ENCODE measurements around the gene DNAJB12.
A peak's percentile ranks its signal among the peaks of the same experiment; 100 is the strongest.

DNAJB12 gene

GRCh38 chr10:72379062-72379461, 24.3 kb upstream of the DNAJB12 start:
- H3K9ac ChIP-seq (ENCODE audit: low read length), result no peak overlapping the region
- TF ChIP-seq EZH2 (optimal IDR thresholded peaks at IDR 0.05; ENCODE audit: low read depth, low read length) (no peak), EZH2phosphoT487 (IDR thresholded peaks at IDR 0.05; ENCODE audit: low read length) (no peak)
- TF ChIP-seq, protein P1, sequence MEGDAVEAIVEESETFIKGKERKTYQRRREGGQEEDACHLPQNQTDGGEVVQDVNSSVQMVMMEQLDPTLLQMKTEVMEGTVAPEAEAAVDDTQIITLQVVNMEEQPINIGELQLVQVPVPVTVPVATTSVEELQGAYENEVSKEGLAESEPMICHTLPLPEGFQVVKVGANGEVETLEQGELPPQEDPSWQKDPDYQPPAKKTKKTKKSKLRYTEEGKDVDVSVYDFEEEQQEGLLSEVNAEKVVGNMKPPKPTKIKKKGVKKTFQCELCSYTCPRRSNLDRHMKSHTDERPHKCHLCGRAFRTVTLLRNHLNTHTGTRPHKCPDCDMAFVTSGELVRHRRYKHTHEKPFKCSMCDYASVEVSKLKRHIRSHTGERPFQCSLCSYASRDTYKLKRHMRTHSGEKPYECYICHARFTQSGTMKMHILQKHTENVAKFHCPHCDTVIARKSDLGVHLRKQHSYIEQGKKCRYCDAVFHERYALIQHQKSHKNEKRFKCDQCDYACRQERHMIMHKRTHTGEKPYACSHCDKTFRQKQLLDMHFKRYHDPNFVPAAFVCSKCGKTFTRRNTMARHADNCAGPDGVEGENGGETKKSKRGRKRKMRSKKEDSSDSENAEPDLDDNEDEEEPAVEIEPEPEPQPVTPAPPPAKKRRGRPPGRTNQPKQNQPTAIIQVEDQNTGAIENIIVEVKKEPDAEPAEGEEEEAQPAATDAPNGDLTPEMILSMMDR (IDR thresholded peaks at IDR 0.05; ENCODE audit: low read length), result no peak
- DNase-seq, result no peak
- H4K20me1 ChIP-seq (ENCODE audit: insufficient read depth, low read length), result no peaks in the 10 kb centered on the region
- no peaks in the 10 kb centered on the region for H3K9me2 ChIP-seq (replicated peaks; ENCODE audit: insufficient read depth, low read length)
- no peak overlapping the region for H3K27ac ChIP-seq (ENCODE audit: low read length)
- no peak overlapping the region for H3K4me3 ChIP-seq (ENCODE audit: low read length)
- H3K4me1 ChIP-seq (ENCODE audit: low read length), result no peaks in the 10 kb centered on the region
- H3K36me3 ChIP-seq (replicated peaks; ENCODE audit: insufficient read depth, low read length), result no peaks in the 10 kb centered on the region
- no peaks in the 10 kb centered on the region for H3F3A ChIP-seq (ENCODE audit: insufficient read depth, low read length)
- H3K9me3 ChIP-seq (replicated peaks; ENCODE audit: insufficient read depth, low read length), result no peaks in the 10 kb centered on the region
- no peaks in the 10 kb centered on the region for H3K27me3 ChIP-seq (replicated peaks; ENCODE audit: insufficient read depth, low read length)
- H3K4me2 ChIP-seq (ENCODE audit: low read depth, low read length), result no peak overlapping the region
- no peaks in the 10 kb centered on the region for H3K79me2 ChIP-seq (ENCODE audit: low read length)
- H2AFZ ChIP-seq (ENCODE audit: low read length), result no peak overlapping the region

DNA sequence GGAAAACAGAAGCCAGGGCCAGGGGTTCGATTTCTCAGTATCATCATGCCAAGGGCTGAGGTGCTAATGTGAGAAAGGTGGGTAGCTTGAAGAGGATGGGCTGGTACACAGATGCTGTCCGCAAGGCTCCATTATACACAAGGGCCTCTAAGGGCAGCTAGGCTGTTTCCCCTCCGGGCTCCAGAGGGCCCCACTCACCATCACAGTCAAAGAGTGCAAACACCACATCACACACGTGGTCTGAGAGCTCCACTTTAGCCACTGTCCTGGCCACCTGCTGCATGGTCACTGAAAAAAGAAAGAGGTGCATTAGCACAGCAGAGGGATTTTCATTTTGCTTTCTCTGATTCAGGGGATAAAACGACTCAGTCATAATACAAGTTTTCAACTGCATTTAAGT, 20.9 kb upstream of the DNAJB12 start:
- no peak overlapping the region for H3K27ac ChIP-seq (ENCODE audit: low read length)
- no peaks in the 10 kb centered on the region for H3K9me3 ChIP-seq (replicated peaks; ENCODE audit: insufficient read depth, low read length)
- no peak overlapping the region for H2AFZ ChIP-seq (ENCODE audit: low read length)
- TF ChIP-seq, protein P1 (IDR thresholded peaks at IDR 0.05; ENCODE audit: low read length), result peak; percentile 10
- no peak for TF ChIP-seq EZH2 (optimal IDR thresholded peaks at IDR 0.05; ENCODE audit: low read depth, low read length)
- no peak for TF ChIP-seq EZH2phosphoT487 (IDR thresholded peaks at IDR 0.05; ENCODE audit: low read length)
- H3K36me3 ChIP-seq (replicated peaks; ENCODE audit: insufficient read depth, low read length), result no peaks in the 10 kb centered on the region
- no peaks in the 10 kb centered on the region for H4K20me1 ChIP-seq (ENCODE audit: insufficient read depth, low read length)
- no peaks in the 10 kb centered on the region for H3K27me3 ChIP-seq (replicated peaks; ENCODE audit: insufficient read depth, low read length)
- no peaks in the 10 kb centered on the region for H3K4me1 ChIP-seq (ENCODE audit: low read length)
- no peaks in the 10 kb centered on the region for H3F3A ChIP-seq (ENCODE audit: insufficient read depth, low read length)
- no peak overlapping the region for H3K9ac ChIP-seq (ENCODE audit: low read length)
- H3K4me3 ChIP-seq (ENCODE audit: low read length), result no peak overlapping the region
- DNase-seq, result peak; percentile 37
- no peak overlapping the region for H3K4me2 ChIP-seq (ENCODE audit: low read depth, low read length)
- H3K9me2 ChIP-seq (replicated peaks; ENCODE audit: insufficient read depth, low read length), result no peaks in the 10 kb centered on the region
- H3K79me2 ChIP-seq (ENCODE audit: low read length), result no peaks in the 10 kb centered on the region

- Histone ChIP-seq H3K4me2 (ENCODE audit: low read depth, low read length) (no peak overlapping the region), H3K27me3 (replicated peaks; ENCODE audit: insufficient read depth, low read length) (no peaks in the 10 kb centered on the region), H3K9me3 (replicated peaks; ENCODE audit: insufficient read depth, low read length) (no peaks in the 10 kb centered on the region), H3K27ac (ENCODE audit: low read length) (no peak overlapping the region), H2AFZ (ENCODE audit: low read length) (no peak overlapping the region), H3K9ac (ENCODE audit: low read length) (no peak overlapping the region), H3K36me3 (replicated peaks; ENCODE audit: insufficient read depth, low read length) (no peaks in the 10 kb centered on the region), H3K79me2 (ENCODE audit: low read length) (no peaks in the 10 kb centered on the region), H3K4me3 (ENCODE audit: low read length) (no peak overlapping the region), H4K20me1 (ENCODE audit: insufficient read depth, low read length) (no peaks in the 10 kb centered on the region), H3K9me2 (replicated peaks; ENCODE audit: insufficient read depth, low read length) (no peaks in the 10 kb centered on the region), H3K4me1 (ENCODE audit: low read length) (no peaks in the 10 kb centered on the region), H3F3A (ENCODE audit: insufficient read depth, low read length) (no peaks in the 10 kb centered on the region)
- no peak for DNase-seq
- TF ChIP-seq EZH2phosphoT487 (IDR thresholded peaks at IDR 0.05; ENCODE audit: low read length), result no peak
- TF ChIP-seq, protein P1 (IDR thresholded peaks at IDR 0.05; ENCODE audit: low read length), result no peak
- no peak for TF ChIP-seq EZH2 (optimal IDR thresholded peaks at IDR 0.05; ENCODE audit: low read depth, low read length)
Observed at GRCh38 chr10:72375173-72375572, 20.5 kb upstream of the DNAJB12 start.

Measured in MM.1S (cell line).